GM23338 (cell line): ENCODE measurements around the gene A1BG. TPM values are rescaled to one million over a fixed set of nuclear protein-coding genes. Genes with fewer than 3 reads are reported as not detected.

Experiments
- ATAC-seq: fragments of 200-7000 bp; cut with Tn5 transposase; 3 replicates; pipeline ENCODE4 v1.9.1; 2020
- DNase-seq: peaks from one replicate; pipeline ENCODE4 v3.0.0-alpha.2; 2015; ENCODE audit warnings: low spot score
- H2AFZ ChIP-seq: fragments of 200-600 bp; sonication (generic); 2 replicates; pipeline ENCODE4 v1.8.0; 2016; ENCODE audit warnings: antibody characterized with exemption, mild to moderate bottlenecking, moderate library complexity
- H3F3A ChIP-seq: fragments of 200-600 bp; sonication (generic); replicated peaks from 2 replicates; pipeline ENCODE4 v1.8.0; 2017; ENCODE audit warnings: antibody characterized with exemption, mixed run types, low read depth
- H3K27ac ChIP-seq: fragments of 200-600 bp; sonication (generic); 2 replicates; pipeline ENCODE4 v1.6.1; 2016; ENCODE audit warnings: low read depth
- H3K27me3 ChIP-seq: fragments of 200-600 bp; sonication (generic); 2 replicates; pipeline ENCODE4 v1.8.0; 2016; ENCODE audit warnings: mild to moderate bottlenecking, mixed run types, moderate library complexity; ENCODE audit not compliant: insufficient read depth
- H3K36me3 ChIP-seq: fragments of 200-600 bp; sonication (generic); 2 replicates; pipeline ENCODE4 v1.8.0; 2016; ENCODE audit warnings: mild to moderate bottlenecking; ENCODE audit not compliant: insufficient read depth
- H3K4me1 ChIP-seq: fragments of 200-600 bp; sonication (generic); 2 replicates; pipeline ENCODE4 v1.8.0; 2016; ENCODE audit warnings: mild to moderate bottlenecking, moderate library complexity; ENCODE audit not compliant: insufficient read depth
- H3K4me2 ChIP-seq: fragments of 200-600 bp; sonication (generic); 2 replicates; pipeline ENCODE4 v1.7.1; 2017; ENCODE audit warnings: mixed run types
- H3K4me3 ChIP-seq: fragments of 200-600 bp; sonication (generic); 2 replicates; pipeline ENCODE4 v1.6.1; 2016; ENCODE audit warnings: mixed run types
- H3K79me2 ChIP-seq: fragments of 200-600 bp; sonication (generic); replicated peaks from 2 replicates; pipeline ENCODE4 v1.8.0; 2017; ENCODE audit warnings: mild to moderate bottlenecking; ENCODE audit not compliant: insufficient read depth
- H3K9me2 ChIP-seq: fragments of 200-600 bp; sonication (generic); 2 replicates; pipeline ENCODE4 v1.8.0; 2017; ENCODE audit not compliant: insufficient read depth
- H4K20me1 ChIP-seq: fragments of 200-600 bp; sonication (generic); replicated peaks from 2 replicates; pipeline ENCODE4 v1.8.0; 2017; ENCODE audit warnings: mild to moderate bottlenecking; ENCODE audit not compliant: insufficient read depth
- H3K27ac Mint-ChIP-seq: 2 replicates; pipeline ENCODE4 v1.8.0; 2020; ENCODE audit warnings: inconsistent platforms, mild to moderate bottlenecking, moderate library complexity, mixed read lengths
- H3K27me3 Mint-ChIP-seq: 3 replicates; pipeline ENCODE4 v1.8.0; 2022; ENCODE audit warnings: low read depth, mild to moderate bottlenecking, moderate library complexity, mixed read lengths, inconsistent platforms; ENCODE audit not compliant: insufficient read depth, poor library complexity
- H3K36me3 Mint-ChIP-seq: 3 replicates; pipeline ENCODE4 v1.8.0; 2021; ENCODE audit warnings: low read depth, mild to moderate bottlenecking, inconsistent platforms, moderate library complexity, mixed read lengths
- H3K4me1 Mint-ChIP-seq: 3 replicates; pipeline ENCODE4 v1.8.0; 2020; ENCODE audit warnings: mild to moderate bottlenecking, inconsistent platforms, mixed read lengths
- H3K4me3 Mint-ChIP-seq: 3 replicates; pipeline ENCODE4 v1.8.0; 2021; ENCODE audit warnings: moderate library complexity, mild to moderate bottlenecking, inconsistent platforms, mixed read lengths
- H3K9me3 Mint-ChIP-seq: 3 replicates; pipeline ENCODE4 v1.8.0; 2020; ENCODE audit warnings: moderate library complexity, mild to moderate bottlenecking, inconsistent platforms, mixed read lengths
- CREB1 ChIP-seq: fragments of 250-450 bp; sonication (Bioruptor Pico); IDR thresholded peaks from 2 replicates; pipeline ENCODE4 v1.5.0; 2020; ENCODE audit warnings: low read depth, mild to moderate bottlenecking, moderate library complexity
- CTCF ChIP-seq, 2 experiments: fragments of 200-600 bp in 1 of 2; sonication (generic) in 1 of 2; conservative IDR thresholded peaks; 2 replicates each; pipeline versions ENCODE4 v1.5.1 to v1.6.1; 2016 to 2017; ENCODE audit warnings: antibody characterized with exemption in 2 of 2, low read depth in 2 of 2, mild to moderate bottlenecking in 2 of 2, moderate library complexity in 1 of 2
- EZH2phosphoT487 ChIP-seq: fragments of 200-600 bp; sonication (generic); IDR thresholded peaks from one replicate; pipeline ENCODE4 v1.8.1; 2018; ENCODE audit warnings: antibody characterized with exemption; ENCODE audit not compliant: unreplicated experiment
- JUNB ChIP-seq: IDR thresholded peaks from one replicate; pipeline ENCODE4 v1.6.1; 2016; ENCODE audit warnings: antibody characterized with exemption; ENCODE audit not compliant: unreplicated experiment
- NANOG ChIP-seq: IDR thresholded peaks from 2 replicates; pipeline ENCODE4 v1.6.1; 2016; ENCODE audit warnings: antibody characterized with exemption, borderline replicate concordance
- REST ChIP-seq: IDR thresholded peaks from one replicate; pipeline ENCODE4 v1.6.1; 2018; ENCODE audit warnings: antibody characterized with exemption; ENCODE audit not compliant: unreplicated experiment
- STAT1 ChIP-seq: IDR thresholded peaks from one replicate; pipeline ENCODE4 v1.6.1; 2016; ENCODE audit warnings: antibody characterized with exemption; ENCODE audit not compliant: unreplicated experiment
- ZNF331 ChIP-seq: fragments of 250-450 bp; sonication (Bioruptor Pico); IDR thresholded peaks from 2 replicates; pipeline ENCODE4 v1.5.0; 2020; ENCODE audit warnings: low read depth, mild to moderate bottlenecking, moderate library complexity
- polyA plus RNA-seq: library from polyadenylated mRNA; unstranded; fragments of >200 nt; fragmentation: Nextera tagmentation; extraction: Ambion mirVana; gene quantifications from 2 replicates; pipeline ENCODE4 v1.2.1, GENCODE V29; 2016
- total RNA-seq: library from RNA; depleted of rRNA; stranded (reverse); fragments of >200 nt; shearing (Covaris generic); gene quantifications from 2 replicates; pipeline ENCODE4 v1.2.3, GENCODE V29; 2014
- TF ChIP-seq, protein P1 (sequence below): IDR thresholded peaks from 2 replicates; pipeline ENCODE4 v1.6.1; 2016; ENCODE audit warnings: antibody characterized with exemption

Gene A1BG
- total and polyA plus RNA-seq, 2 experiments from 2014 or later: 17.7 to 43.5 TPM

- H3K36me3 Mint-ChIP-seq: no peaks in the 10 kb centered on the region; the same call in 2 of the 3 replicates
- H3K27me3 Mint-ChIP-seq: peaks cover 4% of the 10 kb centered on the region
- ATAC-seq: no peak
- TF ChIP-seq NANOG (no peak), STAT1 (no peak), EZH2phosphoT487 (no peak)
- TF ChIP-seq, protein P1, sequence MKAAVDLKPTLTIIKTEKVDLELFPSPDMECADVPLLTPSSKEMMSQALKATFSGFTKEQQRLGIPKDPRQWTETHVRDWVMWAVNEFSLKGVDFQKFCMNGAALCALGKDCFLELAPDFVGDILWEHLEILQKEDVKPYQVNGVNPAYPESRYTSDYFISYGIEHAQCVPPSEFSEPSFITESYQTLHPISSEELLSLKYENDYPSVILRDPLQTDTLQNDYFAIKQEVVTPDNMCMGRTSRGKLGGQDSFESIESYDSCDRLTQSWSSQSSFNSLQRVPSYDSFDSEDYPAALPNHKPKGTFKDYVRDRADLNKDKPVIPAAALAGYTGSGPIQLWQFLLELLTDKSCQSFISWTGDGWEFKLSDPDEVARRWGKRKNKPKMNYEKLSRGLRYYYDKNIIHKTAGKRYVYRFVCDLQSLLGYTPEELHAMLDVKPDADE: no peak
- no peak for DNase-seq
- H3K27ac Mint-ChIP-seq: no peak overlapping the region
- no peak overlapping the region for H3K4me3 ChIP-seq
- H3K4me2 ChIP-seq: no peak overlapping the region
- peaks cover 10% of the 10 kb centered on the region for H3F3A ChIP-seq
- peaks cover 3% of the 10 kb centered on the region; the same call in 2 of the 3 replicates for H3K4me1 Mint-ChIP-seq
- H3K4me3 Mint-ChIP-seq: no peak overlapping the region; the same call in 2 of the 3 replicates
- H3K27ac ChIP-seq: no peak overlapping the region
- H3K27me3 ChIP-seq: peaks cover 41% of the 10 kb centered on the region
- no peaks in the 10 kb centered on the region for H3K79me2 ChIP-seq
- H2AFZ ChIP-seq: no peak overlapping the region
- no peaks in the 10 kb centered on the region; the same call in none of the 2 replicates for H4K20me1 ChIP-seq
- no peaks in the 10 kb centered on the region for H3K9me3 Mint-ChIP-seq
- no peaks in the 10 kb centered on the region for H3K36me3 ChIP-seq
- no peaks in the 10 kb centered on the region for H3K9me2 ChIP-seq
- H3K4me1 ChIP-seq: no peaks in the 10 kb centered on the region; the same call in 1 of the 2 replicates
These were observed 605 bp upstream of the A1BG start for GRCh38 chr19:58353717-58354477.

- Histone ChIP-seq H3F3A (peaks cover 10% of the 10 kb centered on the region), H2AFZ (no peak overlapping the region), H3K4me1 (no peaks in the 10 kb centered on the region; the same call in 1 of the 2 replicates), H3K36me3 (no peaks in the 10 kb centered on the region), H3K4me2 (no peak overlapping the region), H3K27me3 (peaks cover 48% of the 10 kb centered on the region), H4K20me1 (no peaks in the 10 kb centered on the region; the same call in 1 of the 2 replicates), H3K9me2 (no peaks in the 10 kb centered on the region), H3K79me2 (no peaks in the 10 kb centered on the region), H3K4me3 (no peak overlapping the region), H3K27ac (no peak overlapping the region)
- Mint-ChIP-seq H3K27me3 (peaks cover 9% of the 10 kb centered on the region), H3K4me1 (peaks cover 3% of the 10 kb centered on the region; the same call in 2 of the 3 replicates), H3K27ac (no peak overlapping the region), H3K9me3 (no peaks in the 10 kb centered on the region), H3K4me3 (no peak overlapping the region; the same call in 2 of the 3 replicates), H3K36me3 (no peaks in the 10 kb centered on the region; the same call in 2 of the 3 replicates)
- no peak for TF ChIP-seq JUNB
- no peak for TF ChIP-seq CREB1 (CRISPR knock-in tag)
- no peak for TF ChIP-seq ZNF331 (CRISPR knock-in tag)
- TF ChIP-seq, protein P1: no peak
- TF ChIP-seq CTCF (conservative IDR thresholded peaks at IDR 0.05; ENCODE audit: low read depth in 2 of 2): no peak
- TF ChIP-seq REST: no peak
- ATAC-seq (no peak), DNase-seq (no peak)
These were observed 1.1 kb downstream of the A1BG start for GRCh38 chr19:58351990-58352755.
